GM19240 (cell line): Measurements from ENCODE around the gene MRPL38.
"Not testable (repeated sequence)": the region's sequence is repeated elsewhere in the genome, so short reads cannot be mapped to it uniquely, and the experiment has no call there.

Source experiments
- DNase-seq: peaks from one replicate; pipeline ENCODE4 v3.0.0; 2011; ENCODE audit warnings: low spot score; ENCODE audit not compliant: insufficient read length

Gene MRPL38

GRCh38 chr17:75855310-75856061 is 49.2 kb downstream of the MRPL38 start, which contains the start of gene WBP2:
TSS of gene WBP2 (minus strand) at chr17:75855335. CDS start at chr17:75855297, 38 bp downstream.
- peak; percentile 93 for DNase-seq

GRCh38 chr17:75854881-75855309 is 49.8 kb downstream of the MRPL38 start:
- no peak for DNase-seq

GRCh38 chr17:75854101-75854748 is 50.5 kb downstream of the MRPL38 start:
- no peak for DNase-seq

GRCh38 chr17:75853433-75853832 is 51.3 kb downstream of the MRPL38 start:
- no peak for DNase-seq

- DNase-seq: not testable (repeated sequence)
Measured at GRCh38 chr17:75851693-75851991, 53.0 kb downstream of the MRPL38 start.

- DNase-seq: no peak
Measured at GRCh38 chr17:75850928-75851692, 53.6 kb downstream of the MRPL38 start.

- DNase-seq: no peak
Measured at GRCh38 chr17:75849724-75850123, 55.0 kb downstream of the MRPL38 start.

GRCh38 chr17:75849279-75849646 is 55.4 kb downstream of the MRPL38 start:
- no peak for DNase-seq
